ENCODE measurements around the gene SHCBP1L.
A peak's percentile ranks its signal among the peaks of the same experiment; 100 is the strongest.

Gene SHCBP1L

DNA sequence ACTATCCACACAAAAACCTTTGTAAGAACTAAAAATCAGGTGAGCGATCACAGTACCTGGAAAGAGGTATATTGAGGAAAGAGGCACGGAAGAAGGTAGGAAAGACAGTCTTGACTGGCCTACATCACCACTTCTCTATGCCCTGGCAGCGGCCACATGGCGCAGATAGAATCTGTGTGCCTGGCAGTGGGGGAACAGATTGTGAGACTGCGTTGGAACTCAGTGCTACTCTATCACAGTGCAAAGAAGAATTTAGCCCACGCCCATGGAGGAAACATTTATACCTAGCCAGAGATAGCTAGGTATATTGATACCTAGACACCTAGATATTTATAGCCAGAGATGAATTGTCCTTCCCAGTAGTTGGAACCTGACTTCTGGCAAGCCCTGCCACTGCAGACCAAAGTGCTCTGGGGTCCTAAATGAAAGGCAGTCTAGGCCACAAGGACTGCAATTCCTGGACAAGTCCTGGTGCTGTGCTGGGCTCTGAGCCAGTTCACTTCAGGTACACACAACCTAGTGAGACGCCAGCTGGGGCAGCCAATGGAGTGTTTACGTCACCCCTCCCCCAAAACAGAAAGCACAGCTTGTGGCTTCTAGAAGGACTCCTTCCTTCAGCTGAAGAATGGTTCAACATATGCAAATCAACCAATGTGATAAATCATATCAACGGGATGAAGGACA lies 61.9 kb downstream of the SHCBP1L start:
- Histone ChIP-seq H3K4me3 (ENCODE audit: low read length in 2 of 2) (no peak overlapping the region), H3K27me3 (ENCODE audit: control insufficient read depth in 1 of 2, insufficient read depth in 2 of 2, low read length in 2 of 2) (no peaks in the 10 kb centered on the region), H3K27ac (ENCODE audit: low read length) (no peak overlapping the region), H3K36me3 (ENCODE audit: control insufficient read depth in 2 of 2, insufficient read depth in 2 of 2, low read length in 2 of 2) (peaks cover 22 to 26% of the 10 kb centered on the region in 2 donors), H3K9ac (ENCODE audit: low read length in 2 of 2) (no peak overlapping the region), H3K4me1 (ENCODE audit: control insufficient read depth, insufficient read depth, low read length) (no peaks in the 10 kb centered on the region), H3K9me3 (ENCODE audit: control insufficient read depth in 2 of 2, low read length in 2 of 2) (no peaks in the 10 kb centered on the region)

DNA sequence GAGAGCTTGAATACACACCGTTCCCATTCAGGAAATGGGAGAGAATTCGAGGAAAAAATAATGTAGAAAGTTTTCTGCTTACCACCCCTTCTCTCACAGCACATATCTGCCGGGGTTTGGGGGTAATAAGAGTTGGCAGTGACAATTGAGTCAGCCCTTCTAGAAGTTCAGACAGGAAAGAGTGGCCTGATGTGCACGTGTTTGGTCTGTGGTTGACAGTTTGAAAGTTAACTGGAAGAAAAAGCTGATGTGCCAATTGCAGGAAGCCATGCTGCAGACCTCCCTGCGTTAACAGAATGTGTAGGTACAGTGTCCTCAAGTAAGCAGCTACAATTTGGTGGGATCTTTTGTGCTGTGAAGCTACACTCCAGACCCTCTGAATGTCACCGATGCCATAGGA lies 63.0 kb downstream of the SHCBP1L start:
- peaks cover 31 to 33% of the 10 kb centered on the region in 2 donors for H3K36me3 ChIP-seq (ENCODE audit: control insufficient read depth in 2 of 2, insufficient read depth in 2 of 2, low read length in 2 of 2)
- H3K4me1 ChIP-seq (ENCODE audit: control insufficient read depth, insufficient read depth, low read length): no peaks in the 10 kb centered on the region
- no peak overlapping the region for H3K9ac ChIP-seq (ENCODE audit: low read length in 2 of 2)
- no peak overlapping the region for H3K4me3 ChIP-seq (ENCODE audit: low read length in 2 of 2)
- no peak overlapping the region for H3K27ac ChIP-seq (ENCODE audit: low read length)
- H3K9me3 ChIP-seq (ENCODE audit: control insufficient read depth in 2 of 2, low read length in 2 of 2): no peaks in the 10 kb centered on the region
- H3K27me3 ChIP-seq (ENCODE audit: control insufficient read depth in 1 of 2, insufficient read depth in 2 of 2, low read length in 2 of 2): no peaks in the 10 kb centered on the region

DNA sequence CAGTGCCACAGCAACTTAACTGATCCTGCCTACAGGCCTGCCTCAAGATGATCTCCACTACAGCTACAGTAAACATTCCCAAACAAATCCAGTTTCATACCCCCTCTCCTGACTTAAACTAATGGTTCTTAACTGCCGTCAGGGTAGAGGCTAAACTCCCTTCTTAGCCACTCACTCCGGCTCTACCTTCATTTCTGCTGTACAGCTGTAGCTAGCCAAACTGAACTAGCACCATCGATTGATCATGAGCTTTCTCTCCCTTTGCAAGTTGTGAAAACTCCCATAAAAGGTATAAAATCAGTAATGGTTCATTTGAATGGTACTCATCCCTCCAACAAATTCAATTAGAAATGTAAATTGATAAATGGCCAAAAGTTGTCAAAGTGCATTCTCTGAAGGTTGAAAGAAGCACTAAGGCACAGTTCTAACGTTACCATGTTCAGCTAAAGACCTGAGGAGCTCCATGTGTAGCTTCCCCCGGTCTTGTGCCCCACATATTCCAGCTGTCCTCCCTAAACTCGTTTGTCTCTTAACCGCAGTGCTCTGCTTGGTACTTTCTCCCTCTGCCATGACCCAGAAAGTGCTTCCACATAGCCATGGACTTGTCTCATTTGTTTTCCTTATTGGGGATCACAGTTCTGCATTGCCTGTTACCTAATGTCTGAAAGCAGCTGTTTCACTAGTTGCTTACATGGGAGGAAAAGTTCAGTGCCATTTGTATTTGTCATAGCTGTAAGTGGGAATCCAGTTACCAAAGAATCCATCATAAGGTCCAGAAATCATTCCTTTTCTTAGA lies 64.0 kb downstream of the SHCBP1L start:
- H3K4me3 ChIP-seq (ENCODE audit: low read length in 2 of 2): no peak overlapping the region
- no peaks in the 10 kb centered on the region for H3K4me1 ChIP-seq (ENCODE audit: control insufficient read depth, insufficient read depth, low read length)
- no peaks in the 10 kb centered on the region for H3K27me3 ChIP-seq (ENCODE audit: control insufficient read depth in 1 of 2, insufficient read depth in 2 of 2, low read length in 2 of 2)
- H3K9ac ChIP-seq (ENCODE audit: low read length in 2 of 2): no peak overlapping the region
- no peaks in the 10 kb centered on the region for H3K9me3 ChIP-seq (ENCODE audit: control insufficient read depth in 2 of 2, low read length in 2 of 2)
- peaks cover 39 to 40% of the 10 kb centered on the region in 2 donors for H3K36me3 ChIP-seq (ENCODE audit: control insufficient read depth in 2 of 2, insufficient read depth in 2 of 2, low read length in 2 of 2)
- H3K27ac ChIP-seq (ENCODE audit: low read length): peak overlapping the region; percentile 49

DNA sequence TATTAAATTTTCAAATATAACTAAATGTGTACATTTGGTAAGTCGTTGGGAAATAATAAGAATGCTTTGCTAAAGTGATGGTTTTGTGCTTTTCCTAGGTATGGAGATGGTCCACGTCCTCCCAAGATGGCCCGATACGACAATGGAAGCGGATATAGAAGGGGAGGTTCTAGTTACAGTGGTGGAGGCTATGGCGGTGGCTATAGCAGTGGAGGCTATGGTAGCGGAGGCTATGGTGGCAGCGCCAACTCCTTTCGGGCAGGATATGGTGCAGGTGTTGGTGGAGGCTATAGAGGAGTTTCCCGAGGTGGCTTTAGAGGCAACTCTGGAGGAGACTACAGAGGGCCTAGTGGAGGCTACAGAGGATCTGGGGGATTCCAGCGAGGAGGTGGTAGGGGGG lies 66.0 kb downstream of the SHCBP1L start:
- H3K36me3 ChIP-seq (ENCODE audit: control insufficient read depth in 2 of 2, insufficient read depth in 2 of 2, low read length in 2 of 2): peaks cover 47 to 52% of the 10 kb centered on the region in 2 donors
- H3K4me3 ChIP-seq (ENCODE audit: low read length in 2 of 2): no peak overlapping the region

DNA sequence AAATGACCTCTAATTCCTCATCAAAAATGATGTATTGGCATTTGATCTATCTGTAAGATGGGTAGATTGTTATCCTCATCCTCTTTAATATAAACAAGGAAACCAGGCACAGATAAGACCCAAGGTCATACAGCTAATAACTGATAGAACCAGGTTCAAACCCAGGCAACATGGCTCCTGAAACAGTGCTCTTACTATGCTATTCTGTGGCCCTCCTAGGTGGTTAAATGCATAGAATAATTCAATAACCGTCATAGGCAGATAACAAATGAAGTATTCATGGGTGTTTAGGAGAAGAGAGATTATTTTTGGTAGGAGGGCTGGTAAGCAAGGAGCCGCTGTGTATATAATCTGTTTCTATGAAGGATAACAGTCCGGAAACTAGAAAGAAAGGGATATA lies 67.4 kb downstream of the SHCBP1L start:
- Histone ChIP-seq H3K27me3 (ENCODE audit: control insufficient read depth in 1 of 2, insufficient read depth in 2 of 2, low read length in 2 of 2) (no peaks in the 10 kb centered on the region), H3K4me3 (ENCODE audit: low read length in 2 of 2) (no peak overlapping the region), H3K36me3 (ENCODE audit: control insufficient read depth in 2 of 2, insufficient read depth in 2 of 2, low read length in 2 of 2) (peaks cover 59 to 66% of the 10 kb centered on the region in 2 donors), H3K27ac (ENCODE audit: low read length) (no peak overlapping the region), H3K4me1 (ENCODE audit: control insufficient read depth, insufficient read depth, low read length) (no peaks in the 10 kb centered on the region), H3K9ac (ENCODE audit: low read length in 2 of 2) (no peak overlapping the region), H3K9me3 (ENCODE audit: control insufficient read depth in 2 of 2, low read length in 2 of 2) (no peaks in the 10 kb centered on the region)

More for the DNA sequence above, 66.0 kb downstream of the SHCBP1L start:
- Histone ChIP-seq H3K9me3 (ENCODE audit: control insufficient read depth in 2 of 2, low read length in 2 of 2) (no peaks in the 10 kb centered on the region), H3K27me3 (ENCODE audit: control insufficient read depth in 1 of 2, insufficient read depth in 2 of 2, low read length in 2 of 2) (no peaks in the 10 kb centered on the region), H3K4me1 (ENCODE audit: control insufficient read depth, insufficient read depth, low read length) (no peaks in the 10 kb centered on the region), H3K9ac (ENCODE audit: low read length in 2 of 2) (no peak overlapping the region), H3K27ac (ENCODE audit: low read length) (no peak overlapping the region)

DNA sequence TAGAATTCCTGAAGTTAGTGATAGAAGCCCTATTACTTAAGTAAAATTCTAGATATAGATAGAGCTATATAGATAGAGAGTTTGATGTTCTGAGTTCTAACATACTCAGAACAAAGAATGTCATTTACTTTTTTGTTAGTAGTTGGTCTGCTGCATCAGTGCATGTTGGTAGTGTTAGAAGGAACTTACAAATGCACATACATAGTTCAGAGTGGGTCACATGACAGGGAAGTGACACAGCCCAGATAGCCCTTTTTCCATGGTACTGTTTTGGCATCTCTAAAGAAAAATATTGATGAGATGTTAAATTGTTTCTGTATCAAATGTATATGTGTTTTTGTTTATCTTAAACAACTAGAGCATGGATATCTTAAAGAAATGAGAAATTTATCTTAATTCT lies 68.1 kb downstream of the SHCBP1L start:
- H3K4me1 ChIP-seq (ENCODE audit: control insufficient read depth, insufficient read depth, low read length): no peaks in the 10 kb centered on the region
- no peak overlapping the region for H3K9ac ChIP-seq (ENCODE audit: low read length in 2 of 2)
- H3K36me3 ChIP-seq (ENCODE audit: control insufficient read depth in 2 of 2, insufficient read depth in 2 of 2, low read length in 2 of 2): peaks cover 61 to 72% of the 10 kb centered on the region in 2 donors
- no peaks in the 10 kb centered on the region for H3K27me3 ChIP-seq (ENCODE audit: control insufficient read depth in 1 of 2, insufficient read depth in 2 of 2, low read length in 2 of 2)
- H3K27ac ChIP-seq (ENCODE audit: low read length): no peak overlapping the region
- H3K9me3 ChIP-seq (ENCODE audit: control insufficient read depth in 2 of 2, low read length in 2 of 2): no peaks in the 10 kb centered on the region
- no peak overlapping the region for H3K4me3 ChIP-seq (ENCODE audit: low read length in 2 of 2)

DNA sequence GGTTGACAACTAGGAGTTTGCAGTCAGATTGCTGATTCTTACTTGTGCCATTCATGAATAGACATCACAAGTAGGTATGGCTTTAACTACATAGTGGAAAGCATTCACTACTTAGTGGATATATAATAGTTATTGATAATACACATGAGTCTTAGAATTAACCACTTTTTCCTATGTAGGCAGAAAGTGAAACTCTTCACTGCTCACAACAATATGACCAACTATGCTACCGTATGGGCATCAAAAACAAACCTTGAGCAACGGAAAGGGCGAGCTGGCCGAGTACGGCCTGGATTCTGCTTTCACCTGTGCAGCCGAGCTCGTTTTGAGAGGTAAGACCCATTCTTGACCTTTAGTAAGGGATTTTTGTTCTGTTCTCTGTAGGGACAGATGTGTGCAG lies 75.1 kb downstream of the SHCBP1L start:
- H3K27me3 ChIP-seq (ENCODE audit: control insufficient read depth in 1 of 2, insufficient read depth in 2 of 2, low read length in 2 of 2): no peaks in the 10 kb centered on the region
- H3K4me3 ChIP-seq (ENCODE audit: low read length in 2 of 2): no peak overlapping the region
- H3K4me1 ChIP-seq (ENCODE audit: control insufficient read depth, insufficient read depth, low read length): no peaks in the 10 kb centered on the region
- no peak overlapping the region for H3K9ac ChIP-seq (ENCODE audit: low read length in 2 of 2)
- H3K27ac ChIP-seq (ENCODE audit: low read length): no peak overlapping the region
- no peaks in the 10 kb centered on the region for H3K9me3 ChIP-seq (ENCODE audit: control insufficient read depth in 2 of 2, low read length in 2 of 2)
- peaks cover 74 to 84% of the 10 kb centered on the region in 2 donors for H3K36me3 ChIP-seq (ENCODE audit: control insufficient read depth in 2 of 2, insufficient read depth in 2 of 2, low read length in 2 of 2)

DNA sequence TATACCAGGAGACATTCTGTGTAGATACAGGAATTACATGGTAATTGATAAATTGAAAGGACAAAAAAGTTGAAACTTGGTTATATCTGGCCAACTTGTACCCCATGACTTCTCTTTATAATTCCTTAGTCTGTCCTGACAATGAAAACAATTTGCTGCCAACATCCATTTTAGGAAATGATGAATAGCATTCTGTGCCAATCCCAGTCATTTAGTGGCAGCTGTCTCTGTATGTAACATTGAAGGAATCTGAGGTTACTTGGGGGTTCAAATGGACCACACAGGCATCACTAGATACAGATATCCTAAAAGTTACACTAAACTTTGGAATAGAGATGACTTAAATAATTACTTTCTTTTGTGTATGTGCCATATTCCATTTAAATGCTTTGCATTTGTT lies 75.6 kb downstream of the SHCBP1L start:
- Histone ChIP-seq H3K27me3 (ENCODE audit: control insufficient read depth in 1 of 2, insufficient read depth in 2 of 2, low read length in 2 of 2) (no peaks in the 10 kb centered on the region), H3K9ac (ENCODE audit: low read length in 2 of 2) (no peak overlapping the region), H3K4me3 (ENCODE audit: low read length in 2 of 2) (no peak overlapping the region), H3K27ac (ENCODE audit: low read length) (no peak overlapping the region), H3K4me1 (ENCODE audit: control insufficient read depth, insufficient read depth, low read length) (no peaks in the 10 kb centered on the region), H3K36me3 (ENCODE audit: control insufficient read depth in 2 of 2, insufficient read depth in 2 of 2, low read length in 2 of 2) (peaks cover 75 to 87% of the 10 kb centered on the region in 2 donors), H3K9me3 (ENCODE audit: control insufficient read depth in 2 of 2, low read length in 2 of 2) (no peaks in the 10 kb centered on the region)

DNA sequence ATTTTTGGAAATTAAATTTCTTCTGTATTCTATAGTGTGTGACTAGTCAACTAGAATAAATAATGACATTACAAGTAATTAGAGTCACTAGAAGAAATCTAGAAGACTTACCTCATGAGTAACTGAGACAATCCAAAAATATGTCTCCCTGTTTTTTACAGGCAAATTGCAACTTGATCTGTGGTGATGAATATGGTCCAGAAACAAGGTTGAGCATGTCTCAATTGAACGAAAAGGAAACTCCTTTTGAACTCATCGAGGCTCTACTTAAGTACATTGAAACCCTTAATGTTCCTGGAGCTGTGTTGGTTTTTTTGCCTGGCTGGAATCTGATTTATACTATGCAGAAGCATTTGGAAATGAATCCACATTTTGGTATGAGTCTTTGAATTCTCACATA lies 77.1 kb downstream of the SHCBP1L start:
- Histone ChIP-seq H3K27ac (ENCODE audit: low read length) (no peak overlapping the region), H3K9ac (ENCODE audit: low read length in 2 of 2) (no peak overlapping the region), H3K36me3 (ENCODE audit: control insufficient read depth in 2 of 2, insufficient read depth in 2 of 2, low read length in 2 of 2) (peaks cover 66 to 74% of the 10 kb centered on the region in 2 donors), H3K27me3 (ENCODE audit: control insufficient read depth in 1 of 2, insufficient read depth in 2 of 2, low read length in 2 of 2) (no peaks in the 10 kb centered on the region), H3K4me3 (ENCODE audit: low read length in 2 of 2) (no peak overlapping the region), H3K9me3 (ENCODE audit: control insufficient read depth in 2 of 2, low read length in 2 of 2) (no peaks in the 10 kb centered on the region), H3K4me1 (ENCODE audit: control insufficient read depth, insufficient read depth, low read length) (no peaks in the 10 kb centered on the region)

DNA sequence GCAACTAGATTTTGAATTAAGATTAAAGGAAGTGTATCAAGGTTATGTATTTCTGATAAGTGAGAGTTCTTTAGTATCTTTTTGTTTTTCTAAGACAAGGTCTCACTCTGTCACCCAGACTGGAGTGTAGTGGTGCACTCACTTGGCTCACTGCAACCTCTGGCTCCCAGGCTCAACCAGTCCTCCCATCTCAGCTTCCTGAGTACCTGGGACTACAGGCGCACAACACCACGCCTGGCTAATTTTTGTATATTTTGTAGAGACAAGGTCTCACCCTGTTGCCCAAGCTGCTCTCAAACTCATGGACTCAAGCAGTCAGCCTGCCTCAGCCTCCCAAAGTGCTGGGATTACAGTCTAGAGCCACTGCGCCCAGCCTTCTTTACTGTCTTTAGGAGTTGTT lies 80.1 kb downstream of the SHCBP1L start:
- Histone ChIP-seq H3K4me1 (ENCODE audit: control insufficient read depth, insufficient read depth, low read length) (no peaks in the 10 kb centered on the region), H3K27me3 (ENCODE audit: control insufficient read depth in 1 of 2, insufficient read depth in 2 of 2, low read length in 2 of 2) (no peaks in the 10 kb centered on the region), H3K36me3 (ENCODE audit: control insufficient read depth in 2 of 2, insufficient read depth in 2 of 2, low read length in 2 of 2) (peaks cover 57 to 70% of the 10 kb centered on the region in 2 donors), H3K4me3 (ENCODE audit: low read length in 2 of 2) (no peak overlapping the region), H3K9me3 (ENCODE audit: control insufficient read depth in 2 of 2, low read length in 2 of 2) (no peaks in the 10 kb centered on the region), H3K27ac (ENCODE audit: low read length) (no peak overlapping the region), H3K9ac (ENCODE audit: low read length in 2 of 2) (no peak overlapping the region)

DNA sequence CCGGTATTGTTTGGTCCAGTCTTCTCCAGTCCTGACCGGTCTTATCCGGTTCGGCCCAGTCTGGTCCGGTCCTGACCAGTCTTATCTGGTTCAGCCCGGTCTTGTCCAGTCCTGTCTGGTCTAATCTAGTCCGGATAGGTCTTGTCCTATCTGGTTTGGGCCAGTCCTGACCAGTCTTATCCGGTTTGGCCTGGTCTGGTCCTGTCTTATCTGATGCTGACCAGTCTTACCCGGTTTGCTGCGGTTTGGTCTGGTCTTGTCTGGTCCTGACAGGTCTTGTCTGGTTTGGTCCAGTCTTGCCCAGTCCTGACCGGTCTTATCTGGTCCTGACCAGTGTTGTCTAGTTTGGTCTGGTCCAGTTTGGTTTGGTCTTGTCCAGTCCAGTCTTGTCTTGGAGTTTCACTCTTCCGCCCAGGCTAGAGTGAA lies 83.7 kb downstream of the SHCBP1L start:
- Histone ChIP-seq H3K36me3 (ENCODE audit: control insufficient read depth in 2 of 2, insufficient read depth in 2 of 2, low read length in 2 of 2) (peaks cover 48 to 64% of the 10 kb centered on the region in 2 donors), H3K4me1 (ENCODE audit: control insufficient read depth, insufficient read depth, low read length) (no peaks in the 10 kb centered on the region), H3K4me3 (ENCODE audit: low read length in 2 of 2) (no peak overlapping the region), H3K9me3 (ENCODE audit: control insufficient read depth in 2 of 2, low read length in 2 of 2) (no peaks in the 10 kb centered on the region), H3K27me3 (ENCODE audit: control insufficient read depth in 1 of 2, insufficient read depth in 2 of 2, low read length in 2 of 2) (no peaks in the 10 kb centered on the region), H3K27ac (ENCODE audit: low read length) (no peak overlapping the region), H3K9ac (ENCODE audit: low read length in 2 of 2) (no peak overlapping the region)

Data from stomach smooth muscle (tissue), 2 donors.